Fibroblast of villous mesenchyme (primary cell): ENCODE results near the gene ABHD14A. TPM values are rescaled to one million over a fixed set of nuclear protein-coding genes. Genes with fewer than 3 reads are reported as not detected.

Experiments
- DNase-seq: peaks from one replicate; pipeline ENCODE4 v3.0.0-alpha.2; 2010; ENCODE audit warnings: low read depth
- H3K4me3 ChIP-seq: 2 replicates; pipeline ENCODE4 v1.5.1; 2011; ENCODE audit warnings: low read depth, mild to moderate bottlenecking, low read length
- CTCF ChIP-seq: IDR thresholded peaks from 2 replicates; pipeline ENCODE4 v1.5.1; 2012; ENCODE audit warnings: low read depth, mild to moderate bottlenecking, low read length; ENCODE audit not compliant: insufficient read depth
- small RNA-seq: library from RNA; depleted of rRNA; stranded (forward); fragments of <200 nt; gene quantifications from one replicate; pipeline ENCODE3, GENCODE V24; 2012
- total RNA-seq: library from RNA; depleted of rRNA; stranded (reverse); fragments of >200 nt; gene quantifications from 2 replicates; pipeline ENCODE4 v1.2.3, GENCODE V29; 2012

ABHD14A gene
- total RNA-seq, 1 donor: 5.2 TPM

GRCh38 chr3:52025453-52025852 is 50.6 kb downstream of the ABHD14A start:
- DNase-seq: no peak
- H3K4me3 ChIP-seq: no peak overlapping the region
- no peak for TF ChIP-seq CTCF

- TF ChIP-seq CTCF: no peak
- H3K4me3 ChIP-seq: no peak overlapping the region
- no peak for DNase-seq
Observed at GRCh38 chr3:52026041-52026440, 51.2 kb downstream of the ABHD14A start.

GRCh38 chr3:52028572-52028971 is 53.7 kb downstream of the ABHD14A start:
- H3K4me3 ChIP-seq: no peak overlapping the region
- TF ChIP-seq CTCF: no peak
- no peak for DNase-seq

GRCh38 chr3:52029053-52029452 is 54.2 kb downstream of the ABHD14A start:
- H3K4me3 ChIP-seq: no peak overlapping the region
- DNase-seq: no peak
- no peak for TF ChIP-seq CTCF

GRCh38 chr3:52029535-52029934 is 54.7 kb downstream of the ABHD14A start:
- TF ChIP-seq CTCF: no peak
- DNase-seq: no peak
- H3K4me3 ChIP-seq: no peak overlapping the region

Small RNA genes lying within 50 kb of the gene (small RNA-seq; reads per million reads assigned to genes)
- gene AC115284.1: not detected

Other genes with a start within 250 kb of the ABHD14A start
- not detected in 2 replicates for gene IQCF6, start 195.8 kb upstream of the ABHD14A start, total RNA-seq
- gene IQCF2, start 113.4 kb upstream of the ABHD14A start, total RNA-seq: not detected in 2 replicates
- gene IQCF5, start 99.5 kb upstream of the ABHD14A start, total RNA-seq: not detected in 2 replicates
- not detected in 2 replicates for gene IQCF1, start 71.7 kb upstream of the ABHD14A start, total RNA-seq
- 22.5 and 24.8 TPM in 2 replicates for gene RRP9, start 33.2 kb upstream of the ABHD14A start, total RNA-seq
- 24.6 and 25.1 TPM in 2 replicates for gene PARP3, start 32.7 kb upstream of the ABHD14A start, total RNA-seq
- gene GPR62, start 19.7 kb upstream of the ABHD14A start, total RNA-seq: under 0.01 TPM in 1 of 2 replicates, not detected in the other
- 29.4 and 42.2 TPM in 2 replicates for gene PCBP4, start 7.6 kb upstream of the ABHD14A start, total RNA-seq
- gene ABHD14B, start 1.0 kb upstream of the ABHD14A start, total RNA-seq: 18.0 and 19.9 TPM in 2 replicates
- 23.3 and 37.7 TPM in 2 replicates for gene ACY1, start 8.5 kb downstream of the ABHD14A start, total RNA-seq
- gene RPL29, start 20.8 kb downstream of the ABHD14A start, total RNA-seq: 617 and 759 TPM in 2 replicates
- 20.9 and 21.2 TPM in 2 replicates for gene DUSP7, start 81.5 kb downstream of the ABHD14A start, total RNA-seq
- 5.6 and 6.1 TPM in 2 replicates for gene POC1A, start 179.4 kb downstream of the ABHD14A start, total RNA-seq
- gene ALAS1, start 223.1 kb downstream of the ABHD14A start, total RNA-seq: 42.5 and 52.2 TPM in 2 replicates